ENCODE results near the gene OR52B2.

DNA sequence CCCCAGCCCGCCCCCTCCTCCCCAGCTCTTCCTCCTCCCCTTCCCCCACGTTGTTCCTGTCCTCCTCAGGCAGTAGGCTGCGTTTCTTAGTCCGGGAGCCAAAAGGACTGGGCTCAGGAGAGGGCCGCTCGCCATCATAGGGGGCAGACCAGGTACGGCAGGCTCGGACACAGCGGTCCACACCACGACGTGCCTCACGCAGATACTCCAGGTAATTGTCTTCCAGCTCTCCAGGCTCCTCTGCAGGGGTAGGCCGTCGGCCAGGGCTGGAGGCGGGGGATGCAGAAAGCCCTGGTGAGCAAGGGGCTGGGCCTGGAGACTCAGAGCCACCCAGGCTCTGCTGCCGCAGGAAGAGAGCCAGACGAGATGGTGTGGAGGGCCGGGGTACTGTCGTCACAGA, 47.6 kb upstream of the OR52B2 start:
- TF ChIP-seq, protein P1, sequence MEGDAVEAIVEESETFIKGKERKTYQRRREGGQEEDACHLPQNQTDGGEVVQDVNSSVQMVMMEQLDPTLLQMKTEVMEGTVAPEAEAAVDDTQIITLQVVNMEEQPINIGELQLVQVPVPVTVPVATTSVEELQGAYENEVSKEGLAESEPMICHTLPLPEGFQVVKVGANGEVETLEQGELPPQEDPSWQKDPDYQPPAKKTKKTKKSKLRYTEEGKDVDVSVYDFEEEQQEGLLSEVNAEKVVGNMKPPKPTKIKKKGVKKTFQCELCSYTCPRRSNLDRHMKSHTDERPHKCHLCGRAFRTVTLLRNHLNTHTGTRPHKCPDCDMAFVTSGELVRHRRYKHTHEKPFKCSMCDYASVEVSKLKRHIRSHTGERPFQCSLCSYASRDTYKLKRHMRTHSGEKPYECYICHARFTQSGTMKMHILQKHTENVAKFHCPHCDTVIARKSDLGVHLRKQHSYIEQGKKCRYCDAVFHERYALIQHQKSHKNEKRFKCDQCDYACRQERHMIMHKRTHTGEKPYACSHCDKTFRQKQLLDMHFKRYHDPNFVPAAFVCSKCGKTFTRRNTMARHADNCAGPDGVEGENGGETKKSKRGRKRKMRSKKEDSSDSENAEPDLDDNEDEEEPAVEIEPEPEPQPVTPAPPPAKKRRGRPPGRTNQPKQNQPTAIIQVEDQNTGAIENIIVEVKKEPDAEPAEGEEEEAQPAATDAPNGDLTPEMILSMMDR (IDR thresholded peaks at IDR 0.05; ENCODE audit: low read length), result no peak
- TF ChIP-seq EZH2 (optimal IDR thresholded peaks at IDR 0.05; ENCODE audit: low read depth, low read length), result no peak
